Gastrocnemius medialis (tissue), 4 donors: ENCODE data around the gene MS4A2.
"Not testable (repeated sequence)": the region's sequence is repeated elsewhere in the genome, so short reads cannot be mapped to it uniquely, and the experiment has no call there.

ENCODE experiments used
- POLR2A ChIP-seq, 2 donors: fragments of 450-650 bp; IDR thresholded peaks; one replicate each; pipeline ENCODE4 v1.6.1; 2017; ENCODE audit warnings: antibody characterized with exemption in 2 of 2, mild to moderate bottlenecking in 2 of 2, moderate library complexity in 2 of 2
- TF ChIP-seq, protein P1 (sequence below), 5 experiments: fragments of 450-650 bp in 3 of 5; fragments of 200-600 bp in 2 of 5; sonication (generic) in 2 of 5; IDR thresholded peaks in 4 of 5; conservative IDR thresholded peaks in 1 of 5; 1 replicate in 4 of 5; 2 replicates in 1 of 5; pipeline ENCODE4 v1.5.1; 2016 to 2019; ENCODE audit warnings: antibody characterized with exemption in 5 of 5, mild to moderate bottlenecking in 3 of 5, moderate library complexity in 3 of 5

DNA sequence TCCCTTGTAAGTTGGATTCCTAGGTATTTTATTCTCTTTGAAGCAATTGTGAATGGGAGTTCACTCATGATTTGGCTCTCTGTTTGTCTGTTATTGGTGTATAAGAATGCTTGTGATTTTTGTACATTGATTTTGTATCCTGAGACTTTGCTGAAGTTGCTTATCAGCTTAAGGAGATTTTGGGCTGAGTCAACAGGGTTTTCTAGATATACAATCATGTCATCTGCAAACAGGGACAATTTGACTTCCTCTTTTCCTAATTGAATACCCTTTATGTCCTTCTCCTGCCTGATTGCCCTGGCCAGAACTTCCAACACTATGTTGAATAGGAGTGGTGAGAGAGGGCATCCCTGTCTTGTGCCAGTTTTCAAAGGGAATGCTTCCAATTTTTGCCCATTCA is 38.0 kb upstream of the MS4A2 start:
- TF ChIP-seq, protein P1, sequence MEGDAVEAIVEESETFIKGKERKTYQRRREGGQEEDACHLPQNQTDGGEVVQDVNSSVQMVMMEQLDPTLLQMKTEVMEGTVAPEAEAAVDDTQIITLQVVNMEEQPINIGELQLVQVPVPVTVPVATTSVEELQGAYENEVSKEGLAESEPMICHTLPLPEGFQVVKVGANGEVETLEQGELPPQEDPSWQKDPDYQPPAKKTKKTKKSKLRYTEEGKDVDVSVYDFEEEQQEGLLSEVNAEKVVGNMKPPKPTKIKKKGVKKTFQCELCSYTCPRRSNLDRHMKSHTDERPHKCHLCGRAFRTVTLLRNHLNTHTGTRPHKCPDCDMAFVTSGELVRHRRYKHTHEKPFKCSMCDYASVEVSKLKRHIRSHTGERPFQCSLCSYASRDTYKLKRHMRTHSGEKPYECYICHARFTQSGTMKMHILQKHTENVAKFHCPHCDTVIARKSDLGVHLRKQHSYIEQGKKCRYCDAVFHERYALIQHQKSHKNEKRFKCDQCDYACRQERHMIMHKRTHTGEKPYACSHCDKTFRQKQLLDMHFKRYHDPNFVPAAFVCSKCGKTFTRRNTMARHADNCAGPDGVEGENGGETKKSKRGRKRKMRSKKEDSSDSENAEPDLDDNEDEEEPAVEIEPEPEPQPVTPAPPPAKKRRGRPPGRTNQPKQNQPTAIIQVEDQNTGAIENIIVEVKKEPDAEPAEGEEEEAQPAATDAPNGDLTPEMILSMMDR (IDR thresholded peaks at IDR 0.05 in 4 of 5, conservative IDR thresholded peaks at IDR 0.05 in 1 of 5): not testable (repeated sequence)
- not testable (repeated sequence) for TF ChIP-seq POLR2A (IDR thresholded peaks at IDR 0.05)
